ENCODE data around the gene DIS3L2. TPM values are rescaled to one million over a fixed set of nuclear protein-coding genes. Genes with fewer than 3 reads are reported as not detected.
"Not testable (repeated sequence)": the region's sequence is repeated elsewhere in the genome, so short reads cannot be mapped to it uniquely, and the experiment has no call there.

DIS3L2 gene
- total RNA-seq, 2 experiments from 2014 or later = 20.2 to 20.6 TPM

DNA sequence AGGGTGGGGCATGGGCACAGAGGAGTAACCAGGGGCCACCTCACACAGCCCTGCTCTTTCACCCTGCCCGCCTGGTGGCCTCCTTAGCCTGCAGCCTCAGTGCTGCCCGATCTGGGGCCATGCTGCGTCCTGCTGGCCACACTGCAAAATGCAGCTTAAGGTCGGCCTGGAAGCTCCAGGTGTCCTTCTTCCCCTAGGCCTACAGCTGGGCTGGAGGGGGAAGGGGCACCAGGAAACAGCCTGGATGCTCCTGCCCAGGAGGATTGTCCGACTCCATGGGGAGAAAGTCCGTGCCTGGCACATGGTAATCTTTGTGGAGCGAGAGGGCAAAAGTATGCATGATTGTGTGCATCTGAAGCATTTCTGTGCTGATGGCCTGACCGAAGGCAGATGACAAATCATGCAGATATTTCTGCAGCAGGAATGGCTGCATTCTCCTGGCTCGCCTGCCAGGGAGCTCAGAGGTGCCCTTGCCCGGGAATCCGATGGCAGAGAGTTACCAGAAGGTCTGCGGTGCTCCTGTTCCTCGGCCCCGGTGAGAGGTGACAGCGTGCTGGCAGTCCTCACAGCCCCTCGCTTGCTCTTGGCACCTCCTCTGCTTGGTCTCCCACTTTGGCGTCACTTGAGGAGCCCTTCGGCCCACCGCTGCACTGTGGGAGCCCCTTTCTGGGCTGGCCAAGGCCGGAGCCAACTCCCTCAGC lies 404.3 kb downstream of the DIS3L2 start:
- BruUV-seq (replicated peaks) = no TSS peak
- Histone ChIP-seq H3K36me3 (ENCODE audit: insufficient read depth, low read length) (no peaks in the 10 kb centered on the region), H3K4me2 (ENCODE audit: low read length) (no peak overlapping the region), H3K4me1 (ENCODE audit: insufficient read depth, low read length, poor library complexity, severe bottlenecking) (peaks cover 23% of the 10 kb centered on the region), H3K4me3 (ENCODE audit: low read depth, low read length, poor library complexity, severe bottlenecking) (no peak overlapping the region), H3K9me3 (ENCODE audit: low read length) (no peaks in the 10 kb centered on the region), H2AFZ (ENCODE audit: low read length) (no peak overlapping the region), H3K79me2 (ENCODE audit: insufficient read depth, low read depth, low read length) (no peaks in the 10 kb centered on the region), H4K20me1 (ENCODE audit: insufficient read depth, low read length) (no peaks in the 10 kb centered on the region), H3K9me2 (ENCODE audit: insufficient read depth, low read length) (no peaks in the 10 kb centered on the region), H3K27ac (ENCODE audit: low read depth, low read length, poor library complexity, severe bottlenecking) (no peak overlapping the region)
- POLR2A ChIA-PET = no interaction called here
- TF ChIP-seq CTCF (conservative IDR thresholded peaks at IDR 0.05; ENCODE audit: low read length) = peak; percentile 33; the same call in 1 of the 2 replicates
- TF ChIP-seq EZH2phosphoT487 (IDR thresholded peaks at IDR 0.05; ENCODE audit: borderline replicate concordance, low read depth, low read length) = no peak
- intact Hi-C loops (cut with micrococcal nuclease; ENCODE audit: unreplicated experiment) = loop anchor here (10.0 kb wide), 1 partner anchor 159 kb away; the partner anchor contains the start of genes CHRND and PRSS56
- CTCF ChIA-PET (ENCODE audit: unreplicated experiment) = interaction anchor here (0.6 kb wide), 1 partner anchor 638 kb away, joined by 3 read pairs; no protein-coding TSS in a partner anchor
- peak; percentile 21 for DNase-seq (ENCODE audit: low spot score)

GRCh38 chr2:232366461-232366860 lies 404.9 kb downstream of the DIS3L2 start:
- POLR2A ChIA-PET; H2AFZ ChIP-seq (ENCODE audit: low read length); H3K9me2 ChIP-seq (ENCODE audit: insufficient read depth, low read length); CTCF ChIA-PET (ENCODE audit: unreplicated experiment); H3K27ac ChIP-seq (ENCODE audit: low read depth, low read length, poor library complexity, severe bottlenecking); H4K20me1 ChIP-seq (ENCODE audit: insufficient read depth, low read length); H3K4me3 ChIP-seq (ENCODE audit: low read depth, low read length, poor library complexity, severe bottlenecking); H3K9me3 ChIP-seq (ENCODE audit: low read length); H3K36me3 ChIP-seq (ENCODE audit: insufficient read depth, low read length); DNase-seq (ENCODE audit: low spot score); H3K79me2 ChIP-seq (ENCODE audit: insufficient read depth, low read depth, low read length); BruUV-seq (replicated peaks); H3K4me2 ChIP-seq (ENCODE audit: low read length): not testable (repeated sequence)
- intact Hi-C loops (cut with micrococcal nuclease; ENCODE audit: unreplicated experiment) = loop anchor here (10.0 kb wide), 1 partner anchor 158 kb away; the partner anchor contains the start of genes CHRND and PRSS56
- H3K4me1 ChIP-seq (ENCODE audit: insufficient read depth, low read length, poor library complexity, severe bottlenecking) = peaks cover 27% of the 10 kb centered on the region

GRCh38 chr2:232367016-232367415 lies 405.5 kb downstream of the DIS3L2 start:
- Histone ChIP-seq H3K9me3 (ENCODE audit: low read length) (no peaks in the 10 kb centered on the region), H3K4me3 (ENCODE audit: low read depth, low read length, poor library complexity, severe bottlenecking) (no peak overlapping the region), H3K4me2 (ENCODE audit: low read length) (no peak overlapping the region), H3K27ac (ENCODE audit: low read depth, low read length, poor library complexity, severe bottlenecking) (no peak overlapping the region), H4K20me1 (ENCODE audit: insufficient read depth, low read length) (no peaks in the 10 kb centered on the region), H3K9me2 (ENCODE audit: insufficient read depth, low read length) (no peaks in the 10 kb centered on the region), H2AFZ (ENCODE audit: low read length) (no peak overlapping the region), H3K4me1 (ENCODE audit: insufficient read depth, low read length, poor library complexity, severe bottlenecking) (peaks cover 31% of the 10 kb centered on the region), H3K36me3 (ENCODE audit: insufficient read depth, low read length) (no peaks in the 10 kb centered on the region), H3K79me2 (ENCODE audit: insufficient read depth, low read depth, low read length) (no peaks in the 10 kb centered on the region)
- CTCF ChIA-PET (ENCODE audit: unreplicated experiment) = no interaction called here
- TF ChIP-seq EZH2phosphoT487 (IDR thresholded peaks at IDR 0.05; ENCODE audit: borderline replicate concordance, low read depth, low read length) (no peak), CTCF (conservative IDR thresholded peaks at IDR 0.05; ENCODE audit: low read length) (no peak)
- DNase-seq (ENCODE audit: low spot score) = no peak
- POLR2A ChIA-PET = no interaction called here
- BruUV-seq (replicated peaks) = no TSS peak
- intact Hi-C loops (cut with micrococcal nuclease; ENCODE audit: unreplicated experiment) = loop anchor here (10.0 kb wide), 1 partner anchor 158 kb away; the partner anchor contains the start of genes CHRND and PRSS56

Measured in OCI-LY7 (cell line).